GM19035 (cell line): ENCODE results near the gene PNMA1.
A peak's percentile ranks its signal among the peaks of the same experiment; 100 is the strongest.
"Not testable (repeated sequence)": the region's sequence is repeated elsewhere in the genome, so short reads cannot be mapped to it uniquely, and the experiment has no call there.

Source experiments
- ATAC-seq: cut with Tn5 transposase; IDR thresholded peaks from one replicate; pipeline ENCODE4 v1.9.1; 2021; ENCODE audit not compliant: unreplicated experiment

Gene PNMA1

GRCh38 chr14:73718418-73719251, 4.5 kb upstream of the PNMA1 start:
- ATAC-seq: no peak

- no peak for ATAC-seq
Observed at GRCh38 chr14:73717711-73718417, 3.7 kb upstream of the PNMA1 start.

GRCh38 chr14:73717266-73717665, 3.1 kb upstream of the PNMA1 start:
- no peak for ATAC-seq

- ATAC-seq: no peak
Observed at GRCh38 chr14:73715707-73716106, 1.5 kb upstream of the PNMA1 start.

- ATAC-seq: no peak
Observed at GRCh38 chr14:73714656-73715081, 485 bp upstream of the PNMA1 start.

GRCh38 chr14:73713206-73713802, 880 bp downstream of the PNMA1 start:
- ATAC-seq: no peak

GRCh38 chr14:73712540-73713180, 1.5 kb downstream of the PNMA1 start:
- ATAC-seq: no peak

GRCh38 chr14:73712071-73712506, 2.1 kb downstream of the PNMA1 start:
- ATAC-seq: no peak

GRCh38 chr14:73710737-73711136, 3.4 kb downstream of the PNMA1 start:
- no peak for ATAC-seq

GRCh38 chr14:73709904-73710469, 4.2 kb downstream of the PNMA1 start:
- ATAC-seq: no peak

GRCh38 chr14:73708076-73708475, 6.1 kb downstream of the PNMA1 start:
- not testable (repeated sequence) for ATAC-seq

- no peak for ATAC-seq
Observed at GRCh38 chr14:73700325-73700724, 13.9 kb downstream of the PNMA1 start.

GRCh38 chr14:73696466-73697400, 17.5 kb downstream of the PNMA1 start:
- peak; percentile 83 for ATAC-seq

GRCh38 chr14:73695997-73696396, 18.2 kb downstream of the PNMA1 start:
- peak; percentile 71 for ATAC-seq

- ATAC-seq: no peak
Observed at GRCh38 chr14:73695082-73695481, 19.1 kb downstream of the PNMA1 start.

GRCh38 chr14:73694083-73694482, 20.1 kb downstream of the PNMA1 start:
- no peak for ATAC-seq

- ATAC-seq: no peak
Observed at GRCh38 chr14:73686901-73687300, 27.3 kb downstream of the PNMA1 start.

GRCh38 chr14:73685328-73685727, 28.9 kb downstream of the PNMA1 start:
- ATAC-seq: no peak

GRCh38 chr14:73684627-73685026, 29.6 kb downstream of the PNMA1 start:
- ATAC-seq: no peak

- no peak for ATAC-seq
Observed at GRCh38 chr14:73680821-73681220, 33.4 kb downstream of the PNMA1 start.
